22Rv1 (cell line): ENCODE results near the gene NOVA2.

Experiments used
- ZFX ChIP-seq: fragments of 450-650 bp; IDR thresholded peaks from 2 replicates; pipeline ENCODE4 v1.6.1; 2017; ENCODE audit warnings: antibody characterized with exemption, borderline replicate concordance
- TF ChIP-seq, protein P1 (sequence below): fragments of 450-650 bp; IDR thresholded peaks from 2 replicates; pipeline ENCODE4 v1.5.1; 2017; ENCODE audit warnings: mild to moderate bottlenecking

DNA sequence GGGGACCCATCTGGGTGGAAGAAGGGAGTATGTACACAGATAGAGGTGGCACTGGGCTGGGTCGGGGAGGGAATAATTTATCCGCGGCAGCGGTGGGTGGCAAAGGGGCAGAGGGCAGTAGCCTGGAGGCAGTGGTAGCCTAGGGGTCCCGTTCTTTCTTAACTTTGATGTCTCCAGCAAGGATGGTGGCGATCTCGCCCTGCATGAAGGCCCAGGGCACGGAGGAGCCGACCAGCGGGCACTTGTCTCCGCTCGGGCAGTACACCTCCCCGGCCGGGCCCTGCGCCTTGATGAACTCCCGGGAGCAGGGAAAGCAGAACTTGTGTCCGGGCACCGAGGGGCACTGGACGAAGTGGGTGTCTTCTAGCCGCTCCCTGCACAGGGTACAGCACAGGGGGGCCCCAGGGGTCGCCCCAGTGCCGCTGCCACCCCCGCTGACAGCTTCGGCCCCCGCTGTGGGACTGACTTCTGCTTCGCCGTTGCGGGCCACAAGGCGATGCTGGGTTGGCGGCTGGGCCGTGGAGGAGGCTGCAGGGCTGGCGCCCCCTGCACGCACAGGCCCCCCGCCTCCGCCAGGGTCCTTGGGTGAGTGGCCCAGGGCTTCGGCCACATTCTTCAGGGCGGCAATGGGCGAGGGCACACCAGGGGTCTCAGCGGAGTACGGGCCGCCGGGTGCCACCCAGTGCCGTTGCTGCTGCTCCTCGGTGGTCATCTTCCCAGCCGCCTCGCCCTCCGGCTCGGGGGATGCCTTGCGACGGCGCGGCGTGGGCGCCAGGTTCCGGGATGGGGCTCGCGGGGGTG is 89.6 kb downstream of the NOVA2 start:
- TF ChIP-seq, protein P1, sequence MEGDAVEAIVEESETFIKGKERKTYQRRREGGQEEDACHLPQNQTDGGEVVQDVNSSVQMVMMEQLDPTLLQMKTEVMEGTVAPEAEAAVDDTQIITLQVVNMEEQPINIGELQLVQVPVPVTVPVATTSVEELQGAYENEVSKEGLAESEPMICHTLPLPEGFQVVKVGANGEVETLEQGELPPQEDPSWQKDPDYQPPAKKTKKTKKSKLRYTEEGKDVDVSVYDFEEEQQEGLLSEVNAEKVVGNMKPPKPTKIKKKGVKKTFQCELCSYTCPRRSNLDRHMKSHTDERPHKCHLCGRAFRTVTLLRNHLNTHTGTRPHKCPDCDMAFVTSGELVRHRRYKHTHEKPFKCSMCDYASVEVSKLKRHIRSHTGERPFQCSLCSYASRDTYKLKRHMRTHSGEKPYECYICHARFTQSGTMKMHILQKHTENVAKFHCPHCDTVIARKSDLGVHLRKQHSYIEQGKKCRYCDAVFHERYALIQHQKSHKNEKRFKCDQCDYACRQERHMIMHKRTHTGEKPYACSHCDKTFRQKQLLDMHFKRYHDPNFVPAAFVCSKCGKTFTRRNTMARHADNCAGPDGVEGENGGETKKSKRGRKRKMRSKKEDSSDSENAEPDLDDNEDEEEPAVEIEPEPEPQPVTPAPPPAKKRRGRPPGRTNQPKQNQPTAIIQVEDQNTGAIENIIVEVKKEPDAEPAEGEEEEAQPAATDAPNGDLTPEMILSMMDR, result no peak
- no peak for TF ChIP-seq ZFX
